GM12872 (cell line): ENCODE results near the gene MICA.

Experiments used
- CTCF ChIP-seq: IDR thresholded peaks from 3 replicates; pipeline ENCODE4 v1.5.1; 2011; ENCODE audit warnings: low read depth, mild to moderate bottlenecking, low read length, moderate library complexity; ENCODE audit not compliant: insufficient read depth

The MICA gene

GRCh38 chr6:31420546-31420945 is 17.2 kb downstream of the MICA start:
- TF ChIP-seq CTCF = no peak

GRCh38 chr6:31422587-31422986 is 19.2 kb downstream of the MICA start:
- TF ChIP-seq CTCF = no peak

DNA sequence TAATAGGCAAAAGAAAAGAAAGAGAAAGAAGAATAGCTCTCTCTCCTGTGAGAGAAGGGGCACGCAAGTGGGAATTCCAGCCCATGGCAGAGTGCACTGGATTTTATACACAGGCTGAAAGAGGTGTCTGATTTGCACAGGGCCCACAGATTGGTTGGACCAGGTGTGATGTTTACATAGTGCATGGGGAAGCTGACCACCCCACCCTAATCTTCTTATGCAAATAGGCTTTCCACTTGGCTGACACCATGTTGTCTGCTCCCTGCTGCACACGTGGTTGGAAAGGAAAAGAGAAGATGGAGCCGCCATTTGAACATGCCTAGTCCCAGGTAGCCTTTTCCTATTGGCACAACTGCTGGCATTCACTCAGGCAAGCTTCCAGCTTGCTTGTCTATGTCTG is 20.2 kb downstream of the MICA start:
- no peak for TF ChIP-seq CTCF

GRCh38 chr6:31426395-31427354 is 23.3 kb downstream of the MICA start:
- TF ChIP-seq CTCF = no peak

DNA sequence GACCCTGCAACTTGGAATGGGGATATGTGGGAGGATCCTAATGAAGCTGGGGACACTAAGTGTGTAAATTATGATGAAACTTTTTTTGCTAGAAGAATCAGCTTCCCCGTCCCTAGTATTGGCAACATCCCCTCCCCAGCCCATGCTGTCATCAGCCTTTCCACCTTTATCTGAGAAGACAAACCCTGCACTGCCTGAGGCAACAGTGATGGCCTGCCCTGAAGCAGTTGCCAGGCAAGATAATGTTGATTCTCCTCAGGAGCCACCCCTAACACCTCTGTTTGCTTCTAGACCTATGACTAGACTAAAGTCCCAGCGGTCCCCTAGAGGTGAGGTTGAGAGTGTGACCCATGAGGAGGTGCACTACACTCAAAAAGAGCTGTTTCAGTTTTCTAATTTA is 27.1 kb downstream of the MICA start:
- TF ChIP-seq CTCF = no peak

DNA sequence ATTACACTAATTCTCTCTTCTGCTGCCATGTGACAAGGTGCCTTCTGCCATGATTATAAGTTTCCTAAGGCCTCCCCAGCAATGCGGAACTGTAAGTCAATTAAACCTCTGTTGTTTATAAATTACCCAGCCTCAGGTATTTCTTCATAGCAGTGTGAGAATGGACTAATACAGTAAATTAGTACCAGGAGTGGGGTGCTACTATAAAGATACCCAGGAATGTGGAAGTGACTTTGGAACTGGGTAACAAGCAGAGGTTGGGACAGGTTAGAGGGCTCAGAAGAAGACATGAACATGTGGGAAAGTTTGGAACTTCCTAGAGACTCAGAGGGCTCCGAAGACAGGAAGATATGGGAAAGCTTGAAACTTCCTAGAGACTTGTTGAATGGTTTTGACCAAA is 34.8 kb downstream of the MICA start:
- no peak for TF ChIP-seq CTCF

DNA sequence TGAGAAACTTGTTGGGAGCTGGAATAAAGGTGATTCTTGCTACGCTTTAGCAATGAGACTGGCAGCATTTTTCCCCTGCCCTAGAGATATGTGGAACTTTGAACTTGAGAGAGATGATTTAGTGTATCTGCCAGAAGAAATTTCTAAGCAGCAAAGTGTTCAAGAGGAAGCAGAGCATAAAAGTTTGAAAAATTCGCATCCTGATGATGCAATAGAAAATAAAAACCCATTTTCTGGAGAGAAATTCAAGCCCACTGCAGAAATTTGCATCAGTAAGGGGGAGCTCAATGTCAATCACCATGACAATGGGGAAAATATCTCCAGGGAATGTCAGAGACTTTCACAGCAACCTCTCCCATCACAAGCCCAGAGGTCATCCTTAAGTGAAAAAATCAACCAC is 35.3 kb downstream of the MICA start:
- no peak for TF ChIP-seq CTCF
